GM12872 (cell line): ENCODE measurements around the gene ARHGAP25.

Experiments
- CTCF ChIP-seq: IDR thresholded peaks from 3 replicates; pipeline ENCODE4 v1.5.1; 2011; ENCODE audit warnings: low read depth, mild to moderate bottlenecking, low read length, moderate library complexity; ENCODE audit not compliant: insufficient read depth

The ARHGAP25 gene

GRCh38 chr2:68800027-68800401, 65.4 kb downstream of the ARHGAP25 start:
- TF ChIP-seq CTCF: no peak

- no peak for TF ChIP-seq CTCF
These were observed 65.9 kb downstream of the ARHGAP25 start for GRCh38 chr2:68800517-68800916.

GRCh38 chr2:68805025-68805424, 70.4 kb downstream of the ARHGAP25 start:
- TF ChIP-seq CTCF: no peak

- no peak for TF ChIP-seq CTCF
These were observed 72.0 kb downstream of the ARHGAP25 start for GRCh38 chr2:68806511-68807109.

GRCh38 chr2:68807821-68808266, 73.2 kb downstream of the ARHGAP25 start:
- TF ChIP-seq CTCF: no peak

GRCh38 chr2:68809324-68810240, 75.0 kb downstream of the ARHGAP25 start:
- TF ChIP-seq CTCF: no peak

- no peak for TF ChIP-seq CTCF
These were observed 76.8 kb downstream of the ARHGAP25 start for GRCh38 chr2:68811364-68811763.
